LNCaP clone FGC (cell line): ENCODE measurements around the gene KMT2C.
"Not testable (repeated sequence)": the region's sequence is repeated elsewhere in the genome, so short reads cannot be mapped to it uniquely, and the experiment has no call there.

Source experiments
- DNase-seq: peaks from one replicate; pipeline ENCODE4 v3.0.0-alpha.2; 2011; ENCODE audit warnings: low read depth
- H3K4me3 ChIP-seq: 2 replicates; pipeline ENCODE4 v1.5.1; 2011; ENCODE audit warnings: mild to moderate bottlenecking, low read depth, low read length, control low read depth
- TF ChIP-seq, protein P1 (sequence below): IDR thresholded peaks from 2 replicates; pipeline ENCODE4 v1.5.1; 2012; ENCODE audit warnings: mild to moderate bottlenecking; ENCODE audit not compliant: control insufficient read depth, insufficient read depth; ENCODE audit errors: extremely low read depth

The KMT2C gene

GRCh38 chr7:152451356-152451755 is 15.6 kb upstream of the KMT2C start:
- H3K4me3 ChIP-seq, result no peak overlapping the region
- TF ChIP-seq, protein P1, sequence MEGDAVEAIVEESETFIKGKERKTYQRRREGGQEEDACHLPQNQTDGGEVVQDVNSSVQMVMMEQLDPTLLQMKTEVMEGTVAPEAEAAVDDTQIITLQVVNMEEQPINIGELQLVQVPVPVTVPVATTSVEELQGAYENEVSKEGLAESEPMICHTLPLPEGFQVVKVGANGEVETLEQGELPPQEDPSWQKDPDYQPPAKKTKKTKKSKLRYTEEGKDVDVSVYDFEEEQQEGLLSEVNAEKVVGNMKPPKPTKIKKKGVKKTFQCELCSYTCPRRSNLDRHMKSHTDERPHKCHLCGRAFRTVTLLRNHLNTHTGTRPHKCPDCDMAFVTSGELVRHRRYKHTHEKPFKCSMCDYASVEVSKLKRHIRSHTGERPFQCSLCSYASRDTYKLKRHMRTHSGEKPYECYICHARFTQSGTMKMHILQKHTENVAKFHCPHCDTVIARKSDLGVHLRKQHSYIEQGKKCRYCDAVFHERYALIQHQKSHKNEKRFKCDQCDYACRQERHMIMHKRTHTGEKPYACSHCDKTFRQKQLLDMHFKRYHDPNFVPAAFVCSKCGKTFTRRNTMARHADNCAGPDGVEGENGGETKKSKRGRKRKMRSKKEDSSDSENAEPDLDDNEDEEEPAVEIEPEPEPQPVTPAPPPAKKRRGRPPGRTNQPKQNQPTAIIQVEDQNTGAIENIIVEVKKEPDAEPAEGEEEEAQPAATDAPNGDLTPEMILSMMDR, result no peak
- no peak for DNase-seq

DNA sequence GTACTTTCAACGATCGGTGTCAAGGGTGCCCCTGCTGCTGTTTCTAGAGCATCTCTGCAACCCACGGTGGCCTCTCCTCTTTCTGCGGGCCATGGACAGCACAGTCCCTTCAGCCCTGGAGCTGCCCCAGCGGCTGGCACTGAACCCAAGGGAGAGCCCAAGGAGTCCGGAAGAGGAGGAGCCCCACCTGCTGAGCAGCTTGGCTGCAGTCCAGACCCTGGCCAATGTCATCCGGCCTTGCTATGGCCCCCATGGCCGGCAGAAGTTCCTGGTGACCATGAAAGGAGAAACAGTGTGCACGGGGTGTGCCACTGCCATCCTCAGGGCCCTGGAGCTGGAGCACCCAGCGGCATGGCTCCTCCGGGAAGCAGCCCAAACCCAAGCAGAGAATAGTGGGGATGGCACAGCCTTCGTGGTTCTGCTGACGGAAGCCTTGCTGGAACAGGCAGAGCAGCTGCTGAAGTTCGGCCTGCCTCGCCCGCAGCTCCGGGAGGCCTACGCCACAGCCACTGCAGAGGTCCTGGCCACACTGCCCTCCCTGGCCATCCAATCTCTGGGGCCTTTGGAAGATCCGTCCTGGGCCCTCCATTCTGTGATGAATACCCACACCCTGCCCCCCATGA is 9.7 kb upstream of the KMT2C start:
- DNase-seq, H3K4me3 ChIP-seq: not testable (repeated sequence)

GRCh38 chr7:152443586-152443985 is 7.8 kb upstream of the KMT2C start:
- H3K4me3 ChIP-seq, result no peak overlapping the region
- DNase-seq, result no peak
- TF ChIP-seq, protein P1, result no peak

DNA sequence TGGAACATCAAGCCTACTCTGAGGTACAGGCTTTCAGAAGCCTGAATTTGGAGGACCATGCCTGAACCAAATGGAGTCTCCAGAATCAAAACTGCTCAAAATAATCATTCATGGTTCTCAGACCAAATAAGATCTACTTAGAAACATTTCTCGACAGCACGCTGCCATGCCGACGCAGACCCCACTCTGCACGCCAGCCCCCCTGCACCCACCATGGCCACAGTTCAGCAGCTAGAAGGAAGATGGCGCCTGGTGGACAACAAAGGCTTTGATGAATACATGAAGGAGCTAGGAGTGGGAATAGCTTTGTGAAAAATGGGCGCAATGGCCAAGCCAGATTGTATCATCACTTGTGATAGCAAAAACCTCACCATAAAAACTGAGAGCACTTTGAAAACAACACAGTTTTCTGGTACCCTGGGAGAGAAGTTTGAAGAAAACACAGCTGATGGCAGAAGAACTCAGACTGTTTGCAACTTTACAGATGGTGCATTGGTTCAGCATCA is 6.6 kb upstream of the KMT2C start:
- H3K4me3 ChIP-seq, result no peak overlapping the region
- TF ChIP-seq, protein P1, result no peak
- DNase-seq, result no peak

- not testable (repeated sequence) for DNase-seq, H3K4me3 ChIP-seq
Observed at GRCh38 chr7:152441810-152442209, 6.0 kb upstream of the KMT2C start.

- not testable (repeated sequence) for H3K4me3 ChIP-seq, DNase-seq
Observed at GRCh38 chr7:152441168-152441567, 5.4 kb upstream of the KMT2C start.

DNA sequence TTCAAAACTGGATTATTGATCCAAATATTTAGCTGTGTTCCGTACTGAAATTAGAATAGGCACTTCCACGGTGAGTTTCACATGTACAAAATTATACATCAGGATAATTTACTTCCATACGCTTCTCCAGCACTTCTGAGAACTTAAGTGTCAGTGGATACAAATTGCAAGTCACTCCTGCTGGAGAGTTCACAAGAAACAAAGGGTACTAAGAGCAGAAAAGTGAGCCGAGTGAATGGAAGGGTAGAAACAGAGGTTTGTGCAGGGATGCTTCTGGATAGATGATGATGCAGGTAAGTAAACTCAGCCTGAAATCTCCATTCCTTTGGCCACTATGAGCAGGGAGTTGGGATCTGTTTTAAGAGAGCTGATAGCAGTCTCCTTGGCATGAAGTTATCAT is 2.2 kb upstream of the KMT2C start:
- not testable (repeated sequence) for DNase-seq, H3K4me3 ChIP-seq

GRCh38 chr7:152436931-152437575 is 1.2 kb upstream of the KMT2C start:
- H3K4me3 ChIP-seq, result peak overlapping the region; percentile 49
- DNase-seq, result not testable (repeated sequence)

- TF ChIP-seq, protein P1, result no peak
- H3K4me3 ChIP-seq, result peak overlapping the region; percentile 54
- peak; percentile 78 for DNase-seq
Observed at GRCh38 chr7:152436111-152436930, 518 bp upstream of the KMT2C start.

- not testable (repeated sequence) for DNase-seq
Observed at GRCh38 chr7:152434511-152435383, 1.1 kb downstream of the KMT2C start.

GRCh38 chr7:152433721-152434490 is 1.9 kb downstream of the KMT2C start:
- H3K4me3 ChIP-seq, result peak overlapping the region; percentile 77
- not testable (repeated sequence) for DNase-seq

More at GRCh38 chr7:152434511-152435383, 1.1 kb downstream of the KMT2C start:
- peak overlapping the region; percentile 77 for H3K4me3 ChIP-seq

GRCh38 chr7:152432735-152433134 is 3.1 kb downstream of the KMT2C start:
- peak overlapping the region; percentile 77; the same call in 1 of the 2 replicates for H3K4me3 ChIP-seq
- not testable (repeated sequence) for DNase-seq
